ENCODE data around the gene KCNA5. TPM values are rescaled to one million over a fixed set of nuclear protein-coding genes. Genes with fewer than 3 reads are reported as not detected.

KCNA5 gene
- polyA plus RNA-seq, 1 donor from 2014 or later: 7.5 TPM

GRCh38 chr12:5036031-5036430 lies 7.6 kb upstream of the KCNA5 start:
- no peaks in the 10 kb centered on the region for H3K36me3 ChIP-seq (ENCODE audit: insufficient read depth, low read length)
- TF ChIP-seq POLR2AphosphoS5 (IDR thresholded peaks at IDR 0.05) (no peak), MXI1 (conservative IDR thresholded peaks at IDR 0.05; ENCODE audit: poor library complexity, severe bottlenecking) (no peak), CTCF (IDR thresholded peaks at IDR 0.05; ENCODE audit: poor library complexity, severe bottlenecking) (no peak), EP300 (conservative IDR thresholded peaks at IDR 0.05; ENCODE audit: poor library complexity, severe bottlenecking) (no peak), TAF1 (IDR thresholded peaks at IDR 0.05; ENCODE audit: low read depth) (no peak), EZH2 (IDR thresholded peaks at IDR 0.05; ENCODE audit: borderline replicate concordance, insufficient read depth, low read length, poor library complexity, severe bottlenecking) (no peak), REST (IDR thresholded peaks at IDR 0.05; ENCODE audit: borderline replicate concordance) (no peak), SMC3 (conservative IDR thresholded peaks at IDR 0.05; ENCODE audit: poor library complexity) (no peak), RAD21 (conservative IDR thresholded peaks at IDR 0.05) (no peak)
- H3K27me3 ChIP-seq (ENCODE audit: insufficient read depth, low read depth, low read length): no peaks in the 10 kb centered on the region
- H3K9ac ChIP-seq (ENCODE audit: low read length): no peak overlapping the region
- no peak overlapping the region for H3K4me3 ChIP-seq (ENCODE audit: low read length)
- peaks cover 4% of the 10 kb centered on the region for H3F3A ChIP-seq (ENCODE audit: insufficient read depth, low read length, poor library complexity, severe bottlenecking)
- H3K79me2 ChIP-seq (replicated peaks; ENCODE audit: insufficient read depth, low read length): no peaks in the 10 kb centered on the region
- H3K4me2 ChIP-seq (ENCODE audit: low read length): no peak overlapping the region
- no peak overlapping the region for H2AFZ ChIP-seq (ENCODE audit: low read depth, low read length)
- no peaks in the 10 kb centered on the region for H3K9me3 ChIP-seq (ENCODE audit: low read length)
- H4K20me1 ChIP-seq (ENCODE audit: insufficient read depth): no peaks in the 10 kb centered on the region
- H3K9me2 ChIP-seq (ENCODE audit: insufficient read depth, low read length): no peaks in the 10 kb centered on the region
- peak overlapping the region; percentile 57 for H3K27ac ChIP-seq (ENCODE audit: low read length)

- Histone ChIP-seq H3K9me3 (ENCODE audit: low read length) (no peaks in the 10 kb centered on the region), H3K4me3 (ENCODE audit: low read length) (no peak overlapping the region), H3F3A (ENCODE audit: insufficient read depth, low read length, poor library complexity, severe bottlenecking) (peaks cover 4% of the 10 kb centered on the region), H3K79me2 (replicated peaks; ENCODE audit: insufficient read depth, low read length) (no peaks in the 10 kb centered on the region), H3K9me2 (ENCODE audit: insufficient read depth, low read length) (no peaks in the 10 kb centered on the region), H4K20me1 (ENCODE audit: insufficient read depth) (no peaks in the 10 kb centered on the region), H2AFZ (ENCODE audit: low read depth, low read length) (no peak overlapping the region), H3K27me3 (ENCODE audit: insufficient read depth, low read depth, low read length) (peaks cover 2% of the 10 kb centered on the region), H3K4me2 (ENCODE audit: low read length) (no peak overlapping the region), H3K9ac (ENCODE audit: low read length) (no peak overlapping the region), H3K36me3 (ENCODE audit: insufficient read depth, low read length) (no peaks in the 10 kb centered on the region), H3K27ac (ENCODE audit: low read length) (no peak overlapping the region)
- no peak for TF ChIP-seq CTCF (IDR thresholded peaks at IDR 0.05; ENCODE audit: poor library complexity, severe bottlenecking)
- no peak for TF ChIP-seq EP300 (conservative IDR thresholded peaks at IDR 0.05; ENCODE audit: poor library complexity, severe bottlenecking)
- TF ChIP-seq REST (IDR thresholded peaks at IDR 0.05; ENCODE audit: borderline replicate concordance): no peak
- TF ChIP-seq MXI1 (conservative IDR thresholded peaks at IDR 0.05; ENCODE audit: poor library complexity, severe bottlenecking): no peak
- TF ChIP-seq TAF1 (IDR thresholded peaks at IDR 0.05; ENCODE audit: low read depth): no peak
- TF ChIP-seq EZH2 (IDR thresholded peaks at IDR 0.05; ENCODE audit: borderline replicate concordance, insufficient read depth, low read length, poor library complexity, severe bottlenecking): no peak
- TF ChIP-seq RAD21 (conservative IDR thresholded peaks at IDR 0.05): no peak
- no peak for TF ChIP-seq SMC3 (conservative IDR thresholded peaks at IDR 0.05; ENCODE audit: poor library complexity)
- no peak for TF ChIP-seq POLR2AphosphoS5 (IDR thresholded peaks at IDR 0.05)
Observed at GRCh38 chr12:5037795-5038357, 5.8 kb upstream of the KCNA5 start.

Data from neural cell (in vitro differentiated cells).